Osteoblast (primary cell): Measurements from ENCODE around the gene MAST3. TPM values are rescaled to one million over a fixed set of nuclear protein-coding genes. Genes with fewer than 3 reads are reported as not detected.
A peak's percentile ranks its signal among the peaks of the same experiment; 100 is the strongest.

Experiments used
- DNase-seq: peaks from one replicate; pipeline ENCODE4 v3.0.0; 2011; ENCODE audit warnings: low spot score, mixed read lengths; ENCODE audit not compliant: insufficient read length; ENCODE audit errors: missing footprints
- H2AFZ ChIP-seq: 2 replicates; pipeline ENCODE4 v1.6.0; 2011; ENCODE audit warnings: mild to moderate bottlenecking, low read length
- H3K27ac ChIP-seq: 2 replicates; pipeline ENCODE4 v1.5.1; 2011; ENCODE audit warnings: mild to moderate bottlenecking, low read depth, low read length, moderate library complexity
- H3K27me3 ChIP-seq: 2 replicates; pipeline ENCODE4 v1.6.0; 2012; ENCODE audit warnings: mild to moderate bottlenecking, control low read depth, inconsistent platforms, low read length, moderate library complexity; ENCODE audit not compliant: insufficient read depth
- H3K36me3 ChIP-seq: 2 replicates; pipeline ENCODE4 v1.5.1; 2011; ENCODE audit warnings: mild to moderate bottlenecking, low read length, control low read depth, moderate library complexity; ENCODE audit not compliant: insufficient read depth
- H3K4me1 ChIP-seq: 2 replicates; pipeline ENCODE4 v1.5.1; 2011; ENCODE audit warnings: mild to moderate bottlenecking, low read length, control low read depth, moderate library complexity; ENCODE audit not compliant: insufficient read depth
- H3K4me2 ChIP-seq: 2 replicates; pipeline ENCODE4 v1.6.0; 2011; ENCODE audit warnings: mild to moderate bottlenecking, low read length; ENCODE audit not compliant: insufficient read depth
- H3K4me3 ChIP-seq: fragments of 200-600 bp; sonication (generic); 3 replicates; pipeline ENCODE4 v1.5.1; 2012; ENCODE audit warnings: mild to moderate bottlenecking, low read length, inconsistent platforms; ENCODE audit not compliant: insufficient read depth
- H3K79me2 ChIP-seq: 2 replicates; pipeline ENCODE4 v1.6.0; 2012; ENCODE audit warnings: mild to moderate bottlenecking, low read length, control low read depth, inconsistent platforms; ENCODE audit not compliant: insufficient read depth
- H3K9me3 ChIP-seq: 2 replicates; pipeline ENCODE4 v1.5.1; 2011; ENCODE audit warnings: low read depth, low read length, control low read depth
- H4K20me1 ChIP-seq: 2 replicates; pipeline ENCODE4 v1.6.0; 2012; ENCODE audit warnings: mild to moderate bottlenecking, low read length, control low read depth; ENCODE audit not compliant: insufficient read depth
- small RNA-seq: library from RNA; depleted of rRNA; stranded (forward); fragments of <200 nt; gene quantifications from one replicate; pipeline ENCODE3, GENCODE V24; 2012
- total RNA-seq: library from RNA; depleted of rRNA; stranded (reverse); fragments of >200 nt; gene quantifications from 2 replicates; pipeline ENCODE4 v1.2.3, GENCODE V29; 2012
- TF ChIP-seq, protein P1 (sequence below): IDR thresholded peaks from 2 replicates; pipeline ENCODE4 v1.5.1; 2011; ENCODE audit warnings: mild to moderate bottlenecking, low read depth, low read length, moderate library complexity; ENCODE audit errors: extremely low read depth

Gene MAST3
- total RNA-seq, 1 donor = 5.4 TPM

DNA sequence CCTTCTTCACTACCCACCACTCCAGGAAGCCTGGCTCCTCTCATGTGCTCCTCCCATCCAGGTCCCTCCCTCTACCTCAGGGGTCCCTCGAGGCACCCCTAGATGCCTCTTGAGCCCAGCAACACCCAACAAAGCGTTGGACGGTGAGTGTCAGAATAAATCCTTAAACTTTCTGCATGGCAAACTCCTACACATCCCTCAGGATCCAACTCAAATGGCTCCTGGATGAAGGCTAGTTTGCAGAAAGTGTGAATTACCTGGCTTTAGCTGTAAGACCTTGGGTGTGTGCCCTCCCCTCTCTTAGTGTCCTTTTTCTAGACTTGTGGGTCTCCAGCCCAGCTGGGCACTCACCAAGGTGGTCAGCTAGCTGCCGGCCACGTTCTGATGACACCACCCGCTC, 100.8 kb downstream of the MAST3 start:
- Histone ChIP-seq H3K4me3 (no peak overlapping the region), H3K27me3 (no peaks in the 10 kb centered on the region), H2AFZ (no peak overlapping the region), H3K9me3 (no peaks in the 10 kb centered on the region), H4K20me1 (peaks cover 13% of the 10 kb centered on the region), H3K79me2 (peaks cover 15% of the 10 kb centered on the region), H3K36me3 (peaks cover 18% of the 10 kb centered on the region), H3K4me2 (no peak overlapping the region), H3K4me1 (peaks cover 20% of the 10 kb centered on the region), H3K27ac (no peak overlapping the region)
- TF ChIP-seq, protein P1, sequence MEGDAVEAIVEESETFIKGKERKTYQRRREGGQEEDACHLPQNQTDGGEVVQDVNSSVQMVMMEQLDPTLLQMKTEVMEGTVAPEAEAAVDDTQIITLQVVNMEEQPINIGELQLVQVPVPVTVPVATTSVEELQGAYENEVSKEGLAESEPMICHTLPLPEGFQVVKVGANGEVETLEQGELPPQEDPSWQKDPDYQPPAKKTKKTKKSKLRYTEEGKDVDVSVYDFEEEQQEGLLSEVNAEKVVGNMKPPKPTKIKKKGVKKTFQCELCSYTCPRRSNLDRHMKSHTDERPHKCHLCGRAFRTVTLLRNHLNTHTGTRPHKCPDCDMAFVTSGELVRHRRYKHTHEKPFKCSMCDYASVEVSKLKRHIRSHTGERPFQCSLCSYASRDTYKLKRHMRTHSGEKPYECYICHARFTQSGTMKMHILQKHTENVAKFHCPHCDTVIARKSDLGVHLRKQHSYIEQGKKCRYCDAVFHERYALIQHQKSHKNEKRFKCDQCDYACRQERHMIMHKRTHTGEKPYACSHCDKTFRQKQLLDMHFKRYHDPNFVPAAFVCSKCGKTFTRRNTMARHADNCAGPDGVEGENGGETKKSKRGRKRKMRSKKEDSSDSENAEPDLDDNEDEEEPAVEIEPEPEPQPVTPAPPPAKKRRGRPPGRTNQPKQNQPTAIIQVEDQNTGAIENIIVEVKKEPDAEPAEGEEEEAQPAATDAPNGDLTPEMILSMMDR = no peak
- DNase-seq = peak; percentile 44

Small RNA genes lying within 50 kb of the gene (small RNA-seq; reads per million reads assigned to genes)
- gene IFI30 = not detected

Other genes with a start within 250 kb of the MAST3 start
- gene JAK3, start 249.8 kb upstream of the MAST3 start, total RNA-seq = 1.8 and 2.4 TPM in 2 replicates
- 786 and 869 TPM in 2 replicates for gene RPL18A, start 237.9 kb upstream of the MAST3 start, total RNA-seq
- gene SLC5A5, start 225.8 kb upstream of the MAST3 start, total RNA-seq = under 0.01 TPM in 2 replicates
- 15.9 and 21.5 TPM in 2 replicates for gene CCDC124, start 164.8 kb upstream of the MAST3 start, total RNA-seq
- under 0.01 TPM in 1 of 2 replicates, not detected in the other for gene KCNN1, start 130.7 kb upstream of the MAST3 start, total RNA-seq
- 15.9 and 22.4 TPM in 2 replicates for gene ARRDC2, start 89.6 kb upstream of the MAST3 start, total RNA-seq
- 0.29 and 0.72 TPM in 2 replicates for gene IL12RB1, start 10.8 kb upstream of the MAST3 start, total RNA-seq
- 25.7 and 28.0 TPM in 2 replicates for gene PIK3R2, start 55.4 kb downstream of the MAST3 start, total RNA-seq
- gene IFI30, start 76.0 kb downstream of the MAST3 start, total RNA-seq = 110 and 126 TPM in 2 replicates
- gene MPV17L2, start 95.4 kb downstream of the MAST3 start, total RNA-seq = 8.3 and 9.4 TPM in 2 replicates
- gene RAB3A, start 106.3 kb downstream of the MAST3 start, total RNA-seq = 0.72 and 1.8 TPM in 2 replicates
- gene PDE4C, start 128.7 kb downstream of the MAST3 start, total RNA-seq = under 0.01 TPM in 1 of 2 replicates, not detected in the other
- gene IQCN, start 176.7 kb downstream of the MAST3 start, total RNA-seq = 2.5 and 3.5 TPM in 2 replicates
- 170 and 172 TPM in 2 replicates for gene JUND, start 183.8 kb downstream of the MAST3 start, total RNA-seq
- gene LSM4, start 225.3 kb downstream of the MAST3 start, total RNA-seq = 74.3 and 74.6 TPM in 2 replicates
- 31.1 and 56.3 TPM in 2 replicates for gene PGPEP1, start 242.8 kb downstream of the MAST3 start, total RNA-seq